ENCODE measurements around the gene CCDC14.
A peak's percentile ranks its signal among the peaks of the same experiment; 100 is the strongest.
"Not testable (repeated sequence)": the region's sequence is repeated elsewhere in the genome, so short reads cannot be mapped to it uniquely, and the experiment has no call there.

The CCDC14 gene, protein sequence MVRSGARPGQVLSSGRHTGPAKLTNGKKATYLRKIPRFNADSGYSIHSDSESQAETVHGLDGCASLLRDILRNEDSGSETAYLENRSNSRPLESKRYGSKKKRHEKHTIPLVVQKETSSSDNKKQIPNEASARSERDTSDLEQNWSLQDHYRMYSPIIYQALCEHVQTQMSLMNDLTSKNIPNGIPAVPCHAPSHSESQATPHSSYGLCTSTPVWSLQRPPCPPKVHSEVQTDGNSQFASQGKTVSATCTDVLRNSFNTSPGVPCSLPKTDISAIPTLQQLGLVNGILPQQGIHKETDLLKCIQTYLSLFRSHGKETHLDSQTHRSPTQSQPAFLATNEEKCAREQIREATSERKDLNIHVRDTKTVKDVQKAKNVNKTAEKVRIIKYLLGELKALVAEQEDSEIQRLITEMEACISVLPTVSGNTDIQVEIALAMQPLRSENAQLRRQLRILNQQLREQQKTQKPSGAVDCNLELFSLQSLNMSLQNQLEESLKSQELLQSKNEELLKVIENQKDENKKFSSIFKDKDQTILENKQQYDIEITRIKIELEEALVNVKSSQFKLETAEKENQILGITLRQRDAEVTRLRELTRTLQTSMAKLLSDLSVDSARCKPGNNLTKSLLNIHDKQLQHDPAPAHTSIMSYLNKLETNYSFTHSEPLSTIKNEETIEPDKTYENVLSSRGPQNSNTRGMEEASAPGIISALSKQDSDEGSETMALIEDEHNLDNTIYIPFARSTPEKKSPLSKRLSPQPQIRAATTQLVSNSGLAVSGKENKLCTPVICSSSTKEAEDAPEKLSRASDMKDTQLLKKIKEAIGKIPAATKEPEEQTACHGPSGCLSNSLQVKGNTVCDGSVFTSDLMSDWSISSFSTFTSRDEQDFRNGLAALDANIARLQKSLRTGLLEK

GRCh38 chr3:123960781-123961507 is at the start of gene CCDC14:
Gene CCDC14, minus strand, starts transcription at chr3:123961229. Its CDS starts 56 bp downstream, at chr3:123961173.
- peak; percentile 98 for DNase-seq (ENCODE audit: low read depth, low spot score)

GRCh38 chr3:124008321-124008720 is 47.3 kb upstream of the CCDC14 start:
- DNase-seq (ENCODE audit: low read depth, low spot score): not testable (repeated sequence)

GRCh38 chr3:124007186-124007585 is 46.2 kb upstream of the CCDC14 start:
- no peak for DNase-seq (ENCODE audit: low read depth, low spot score)

- DNase-seq (ENCODE audit: low read depth, low spot score): not testable (repeated sequence)
Measured at GRCh38 chr3:124002405-124003079, 41.5 kb upstream of the CCDC14 start.

- DNase-seq (ENCODE audit: low read depth, low spot score): not testable (repeated sequence)
Measured at GRCh38 chr3:124001366-124001765, 40.3 kb upstream of the CCDC14 start.

GRCh38 chr3:123997543-123997942 is 36.5 kb upstream of the CCDC14 start:
- no peak for DNase-seq (ENCODE audit: low read depth, low spot score)

DNA sequence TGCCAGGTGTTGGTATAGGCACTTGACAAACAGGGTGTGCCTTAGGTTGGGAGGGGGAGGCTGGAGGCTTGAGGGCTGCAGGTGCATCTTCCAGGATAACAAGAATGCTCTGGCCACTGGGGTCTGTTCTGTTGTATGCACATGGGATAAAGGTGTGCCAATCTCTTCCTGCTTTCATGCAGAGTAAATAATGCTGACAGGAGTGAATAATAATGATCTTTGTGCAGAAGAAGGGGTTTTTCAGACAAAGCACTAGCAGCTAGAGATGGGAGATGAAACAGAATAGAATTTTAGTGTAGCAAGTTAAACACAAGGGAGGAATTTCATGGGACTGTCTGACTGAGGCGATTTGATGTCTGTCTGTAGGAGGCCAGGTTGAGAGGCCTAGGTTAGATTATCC is 32.8 kb upstream of the CCDC14 start:
- DNase-seq (ENCODE audit: low read depth, low spot score): no peak

- DNase-seq (ENCODE audit: low read depth, low spot score): not testable (repeated sequence)
Measured at GRCh38 chr3:123991730-123992588, 30.9 kb upstream of the CCDC14 start, which contains the start of gene ROPN1. Gene ROPN1, minus strand, starts transcription at chr3:123992124. Its CDS starts 11,643 bp downstream, at chr3:123980481.

- no peak for DNase-seq (ENCODE audit: low read depth, low spot score)
Measured at GRCh38 chr3:123986427-123986826, 25.4 kb upstream of the CCDC14 start.

GRCh38 chr3:123984957-123985356 is 23.9 kb upstream of the CCDC14 start:
- DNase-seq (ENCODE audit: low read depth, low spot score): no peak

GRCh38 chr3:123984350-123984749 is 23.3 kb upstream of the CCDC14 start:
- DNase-seq (ENCODE audit: low read depth, low spot score): no peak

DNA sequence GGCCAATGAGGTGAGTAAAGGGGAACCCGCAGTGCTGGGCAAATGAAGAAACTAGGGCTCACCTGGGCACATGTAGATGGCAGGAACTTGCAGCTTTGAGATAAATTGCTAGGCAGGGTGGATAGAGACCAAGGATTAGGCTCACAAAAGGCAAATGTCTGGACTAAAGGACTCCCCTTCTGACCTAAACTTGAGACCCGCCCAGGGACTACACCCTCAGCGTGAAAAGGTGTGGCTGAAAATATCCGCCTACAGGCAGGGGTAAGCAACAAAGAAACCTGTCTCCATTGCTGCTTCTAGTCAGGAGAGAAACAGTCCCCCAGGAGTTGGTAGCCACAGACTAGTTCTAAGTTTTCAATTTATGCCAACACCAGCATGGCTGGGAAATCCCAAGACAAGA is 20.3 kb upstream of the CCDC14 start:
- not testable (repeated sequence) for DNase-seq (ENCODE audit: low read depth, low spot score)

- DNase-seq (ENCODE audit: low read depth, low spot score): no peak
Measured at GRCh38 chr3:123980539-123980938, 19.5 kb upstream of the CCDC14 start.

DNA sequence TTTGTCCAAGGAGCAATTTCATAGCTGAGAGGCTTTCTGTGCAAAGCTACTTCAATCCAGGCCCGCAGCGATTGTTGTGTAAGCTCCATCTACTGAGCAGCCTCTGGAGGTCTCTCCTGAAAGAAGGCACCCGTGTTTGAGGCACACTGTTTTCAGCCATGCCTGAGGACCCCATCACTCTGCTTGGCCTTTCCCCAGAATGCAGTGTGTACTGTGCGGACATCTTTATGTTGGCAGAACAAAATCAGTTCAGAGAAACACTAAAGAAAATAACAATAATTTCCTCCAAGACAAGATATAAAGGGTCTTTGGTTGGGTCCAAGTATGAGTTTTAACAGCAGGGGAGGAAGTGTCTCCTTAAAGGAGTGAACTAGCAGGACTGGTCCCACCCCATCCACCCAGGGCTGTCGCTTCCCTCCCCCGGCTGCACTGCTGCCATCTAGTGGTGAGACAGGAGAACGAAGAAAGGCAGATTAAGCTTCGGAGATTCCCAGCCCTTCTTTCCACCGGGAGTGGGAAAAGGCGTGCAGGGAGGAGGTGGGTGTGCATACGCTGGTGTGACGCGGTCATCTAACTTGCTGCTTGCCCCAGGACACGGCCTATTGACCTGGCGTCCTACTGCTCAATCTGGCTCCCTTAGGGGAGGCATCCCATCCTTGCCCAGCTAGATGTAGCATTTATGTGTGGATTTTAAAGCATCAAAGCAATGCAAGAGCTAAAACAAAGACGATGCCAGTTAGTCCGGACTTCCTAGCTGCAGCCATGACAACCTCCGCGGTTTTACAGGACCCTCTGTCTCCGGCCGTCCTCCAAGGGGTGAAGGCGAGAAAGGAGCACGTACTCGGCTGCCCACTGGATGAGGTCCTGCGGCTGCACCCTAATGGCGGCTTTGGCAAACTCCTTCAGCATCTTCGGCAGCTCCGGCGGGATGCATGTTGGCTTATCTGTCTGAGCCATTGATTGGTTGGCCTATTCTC is 18.8 kb upstream of the CCDC14 start:
- peak; percentile 67 for DNase-seq (ENCODE audit: low read depth, low spot score)

DNA sequence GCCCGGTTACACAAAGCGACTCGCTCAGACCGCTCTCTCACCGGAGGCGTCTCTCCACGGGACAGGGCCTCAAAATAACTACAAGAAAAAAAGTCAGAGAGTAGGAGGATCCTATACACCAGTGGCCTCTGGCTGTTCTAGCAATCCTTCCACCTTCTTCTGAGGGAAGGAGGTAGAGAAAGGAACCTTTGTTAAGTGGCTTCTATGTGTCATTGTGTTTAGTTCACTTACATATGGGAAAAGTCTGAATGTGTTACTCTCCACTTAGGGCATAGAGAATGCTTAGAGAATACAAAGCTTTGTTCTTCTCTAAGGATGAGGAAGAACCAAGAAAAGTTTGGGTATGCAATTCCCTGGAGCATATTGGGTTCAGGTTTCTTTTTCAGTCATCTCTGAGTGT is 15.9 kb upstream of the CCDC14 start:
- not testable (repeated sequence) for DNase-seq (ENCODE audit: low read depth, low spot score)

DNA sequence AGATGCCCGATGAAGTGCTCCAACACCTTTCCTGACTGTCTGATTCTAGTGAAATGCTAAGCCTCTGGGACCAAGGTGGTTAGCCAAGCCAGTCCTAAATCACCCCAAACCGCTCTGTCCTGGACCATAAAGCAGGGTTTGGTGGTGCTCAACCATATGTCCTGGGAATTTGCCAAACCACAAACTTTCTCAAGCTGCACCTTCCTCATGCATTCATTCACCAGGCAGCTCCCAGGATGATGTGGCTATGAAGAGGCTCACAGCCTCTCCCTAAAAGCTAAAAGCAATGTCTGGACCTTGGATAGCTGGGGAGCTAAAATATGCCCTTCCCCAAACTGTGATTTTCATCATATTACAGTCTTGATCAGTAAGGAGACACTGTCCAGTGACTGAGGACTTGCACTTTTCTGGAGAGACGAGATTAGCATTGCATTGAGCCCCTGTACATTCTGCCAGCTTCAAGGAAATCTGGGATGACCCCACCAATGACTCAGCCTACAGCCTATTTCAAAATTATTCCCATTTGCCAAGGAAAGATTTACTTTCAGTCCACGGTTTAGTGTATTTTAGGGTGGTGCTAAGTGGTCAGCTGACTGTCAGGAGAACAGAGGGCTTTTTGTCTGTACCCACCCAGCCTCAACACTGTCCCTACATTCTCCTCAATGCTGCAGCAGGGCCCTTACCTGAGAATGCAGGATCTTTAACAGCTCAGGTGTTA is 15.3 kb upstream of the CCDC14 start:
- DNase-seq (ENCODE audit: low read depth, low spot score): not testable (repeated sequence)

GRCh38 chr3:123975030-123975429 is 14.0 kb upstream of the CCDC14 start:
- DNase-seq (ENCODE audit: low read depth, low spot score): not testable (repeated sequence)

DNA sequence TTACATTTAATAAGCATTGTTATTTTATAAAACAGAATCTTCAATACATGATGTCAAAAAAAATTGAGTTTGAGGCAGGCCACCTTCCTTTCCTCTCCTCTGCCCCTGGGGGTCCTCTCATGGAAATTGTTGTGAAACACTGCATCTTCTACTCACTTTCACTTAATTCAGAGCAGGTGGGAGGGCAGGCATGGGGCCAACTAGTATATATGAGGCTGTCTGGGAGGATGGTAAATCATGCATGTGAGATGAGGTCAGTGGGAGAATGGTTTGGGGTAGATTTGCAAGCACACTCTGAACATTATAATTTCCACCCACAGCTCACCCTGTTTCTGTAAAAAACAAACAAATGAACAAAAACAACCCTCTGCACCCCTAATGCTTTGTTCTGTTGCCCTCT is 10.4 kb upstream of the CCDC14 start:
- no peak for DNase-seq (ENCODE audit: low read depth, low spot score)

All from astrocyte of the hippocampus (primary cell).